Daoy (cell line): Measurements from ENCODE around the gene GJB6. TPM values are rescaled to one million over a fixed set of nuclear protein-coding genes. Genes with fewer than 3 reads are reported as not detected.

ENCODE experiments used
- DNase-seq: peaks from one replicate; pipeline ENCODE4 v3.0.0-alpha.2; 2015; ENCODE audit warnings: low read depth
- total RNA-seq: library from RNA; depleted of rRNA; stranded (reverse); fragments of >200 nt; shearing (Covaris generic); gene quantifications from 2 replicates; pipeline ENCODE4 v1.2.3, GENCODE V29; 2014; rRNA removed

GJB6 gene
- total RNA-seq, 1 experiment from 2014 or later = not detected

GRCh38 chr13:20188667-20189553, 43.2 kb downstream of the GJB6 start:
- DNase-seq = no peak

GRCh38 chr13:20186771-20187170, 45.3 kb downstream of the GJB6 start:
- DNase-seq = no peak

DNA sequence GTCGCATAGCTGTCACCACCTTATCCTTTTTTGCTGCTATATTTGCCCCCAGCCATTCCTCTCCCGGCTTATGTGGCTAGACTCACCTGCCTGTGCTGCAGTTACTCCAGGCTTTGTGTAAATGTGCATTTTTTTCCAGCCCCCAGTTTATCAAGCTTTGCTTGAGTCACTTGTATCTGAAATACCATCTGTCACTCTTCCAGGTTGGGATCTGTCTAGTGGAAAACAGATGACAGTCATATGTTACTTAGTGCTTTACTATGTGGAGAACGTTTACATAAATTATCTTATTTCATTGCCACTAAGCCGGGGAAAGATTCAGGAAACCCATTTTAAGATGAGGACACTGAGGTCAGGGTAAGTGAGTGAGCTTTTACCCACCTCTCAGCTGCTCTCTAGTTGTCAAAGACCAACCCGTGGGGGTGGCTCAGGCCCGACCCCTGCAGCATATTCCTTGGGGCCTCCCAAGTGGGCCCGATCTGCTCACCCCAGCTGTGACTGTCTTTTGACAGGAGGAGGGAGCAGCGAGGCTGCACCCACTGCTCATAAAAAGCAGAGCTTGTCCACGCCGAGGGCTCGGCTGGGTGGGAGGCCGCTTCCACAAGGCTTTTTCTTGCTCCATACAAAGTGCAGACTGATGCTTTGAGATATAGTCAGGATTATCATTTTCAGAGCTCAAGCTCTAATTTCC, 46.6 kb downstream of the GJB6 start:
- DNase-seq = no peak

- peak; percentile 59 for DNase-seq
These were observed 49.8 kb downstream of the GJB6 start for GRCh38 chr13:20182231-20182846.

- DNase-seq = no peak
These were observed 50.9 kb downstream of the GJB6 start for GRCh38 chr13:20181188-20181587.

DNA sequence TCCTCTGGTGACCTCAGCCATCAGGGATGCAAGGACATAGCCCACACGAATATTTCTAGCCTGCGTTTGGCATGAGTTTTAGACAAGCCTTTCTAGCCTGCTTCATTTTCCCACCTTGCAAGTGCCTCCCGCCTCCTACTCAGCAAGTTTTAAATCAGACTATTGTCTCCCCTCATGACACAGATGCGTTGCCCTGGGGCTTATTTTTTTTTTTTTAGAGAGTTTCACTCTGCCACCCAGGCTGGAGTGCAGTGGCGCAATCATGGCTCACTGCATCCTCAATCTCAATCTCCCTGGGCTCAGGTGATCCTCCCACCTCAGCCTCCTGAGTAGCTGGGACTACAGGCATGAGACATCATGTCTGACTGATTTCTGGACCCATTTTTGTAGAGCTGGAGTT, 54.0 kb downstream of the GJB6 start:
- DNase-seq = no peak

- no peak for DNase-seq
These were observed 54.9 kb downstream of the GJB6 start for GRCh38 chr13:20177049-20177831.

DNA sequence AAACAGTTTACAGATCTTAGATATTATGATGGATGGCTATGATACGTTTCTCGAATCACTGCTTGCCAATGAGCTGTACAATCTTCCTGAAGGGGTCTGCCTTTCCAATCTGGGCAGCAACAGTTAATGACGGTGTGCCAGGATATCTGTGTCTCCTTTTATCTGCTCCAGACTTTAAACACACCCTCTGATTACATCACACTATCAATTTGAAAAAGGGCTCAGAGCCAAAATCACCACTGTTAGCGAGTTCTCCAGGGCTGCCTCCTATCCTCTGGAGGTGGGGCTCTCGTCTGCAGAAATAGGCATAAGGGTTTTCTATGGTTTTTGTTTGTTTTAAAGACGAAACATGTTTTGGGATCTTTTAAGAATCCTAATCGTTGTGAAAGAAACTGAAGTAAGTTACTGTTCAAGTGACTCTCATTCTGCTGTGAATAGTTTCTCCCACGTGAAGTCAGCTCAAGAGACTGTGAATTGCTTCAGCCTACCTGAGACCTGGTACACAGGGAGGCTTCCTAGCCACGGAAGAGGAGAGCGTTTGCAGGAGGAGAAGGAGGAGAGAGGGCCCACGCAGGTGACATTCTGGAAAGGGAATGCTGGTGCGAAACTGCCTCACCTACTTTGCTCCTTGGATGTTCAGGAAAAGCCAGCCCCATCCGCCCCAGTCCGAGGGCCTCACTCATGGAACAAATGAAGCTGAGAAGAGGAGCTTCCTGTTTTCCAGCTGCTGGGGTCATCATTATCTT, 56.0 kb downstream of the GJB6 start:
- no peak for DNase-seq

GRCh38 chr13:20175406-20175794, 56.7 kb downstream of the GJB6 start:
- DNase-seq = no peak

DNA sequence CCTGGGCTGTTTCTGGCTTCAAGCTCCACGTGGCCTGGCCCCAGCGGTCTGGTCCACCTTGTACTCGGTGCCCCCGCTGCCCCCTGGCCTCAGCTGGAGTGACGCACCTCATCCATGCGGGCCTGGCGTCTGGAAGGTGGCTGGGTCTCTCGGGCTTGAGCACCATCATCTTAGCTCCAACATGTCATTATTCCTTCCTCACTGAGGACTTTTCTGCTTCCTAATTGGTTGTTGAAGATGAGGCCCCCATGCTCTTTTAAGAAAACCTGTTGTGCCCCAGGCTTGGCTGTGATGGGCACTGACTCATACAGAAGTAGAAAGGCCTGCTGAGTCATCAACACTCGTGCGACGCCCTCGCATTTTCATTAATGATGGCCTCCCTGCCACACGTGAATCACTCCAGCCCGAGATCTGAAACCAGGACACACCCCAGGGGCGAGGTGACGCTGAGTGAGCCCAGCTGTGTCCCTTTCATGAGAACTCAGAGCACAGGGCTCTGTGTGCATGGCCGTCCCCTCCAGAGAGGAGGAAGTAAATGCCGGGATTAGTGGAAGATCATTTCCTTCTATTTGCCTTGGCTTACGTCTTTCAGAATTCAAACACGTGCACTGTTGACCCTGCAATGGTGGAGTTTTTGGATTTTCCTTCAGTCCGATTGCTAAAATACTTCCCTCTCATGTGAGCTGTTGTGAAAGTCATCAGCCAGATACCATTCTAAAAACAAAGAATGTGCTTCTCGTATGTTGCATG, 57.3 kb downstream of the GJB6 start:
- DNase-seq = peak; percentile 94

- DNase-seq = no peak
These were observed 58.9 kb downstream of the GJB6 start for GRCh38 chr13:20173116-20173746.

Other genes starting within 250 kb of the GJB6 start
- gene GJA3, start 71.3 kb downstream of the GJB6 start, total RNA-seq = 0.89 and 1.4 TPM in 2 replicates
- gene GJB2, start 39.4 kb downstream of the GJB6 start, total RNA-seq = 0.77 and 5.3 TPM in 2 replicates